SK-N-SH (cell line): ENCODE results near the gene MAP7.

Experiments used
- EP300 ChIP-seq, 2 experiments: IDR thresholded peaks; 2 replicates each; pipeline versions ENCODE4 v1.4.0 to v1.6.1; 2012; ENCODE audit warnings: borderline replicate concordance in 1 of 2, low read depth in 1 of 2, low read length in 1 of 2
- MXI1 ChIP-seq: IDR thresholded peaks from 2 replicates; pipeline ENCODE4 v1.6.1; 2012; ENCODE audit warnings: mild to moderate bottlenecking, low read depth, low read length, improper control_type of control experiment
- NFIC ChIP-seq: IDR thresholded peaks from 2 replicates; pipeline ENCODE4 v1.4.0; 2012; ENCODE audit warnings: borderline replicate concordance
- NRF1 ChIP-seq: IDR thresholded peaks from 2 replicates; pipeline ENCODE4 v1.6.1; 2012; ENCODE audit warnings: low read depth, mild to moderate bottlenecking, low read length
- POLR2AphosphoS5 ChIP-seq: IDR thresholded peaks from 2 replicates; pipeline ENCODE4 v1.6.1; 2012; ENCODE audit warnings: low read depth, low read length
- RFX5 ChIP-seq: IDR thresholded peaks from 2 replicates; pipeline ENCODE4 v1.6.1; 2012; ENCODE audit warnings: mild to moderate bottlenecking, improper control_type of control experiment, low read length
- SIN3A ChIP-seq: IDR thresholded peaks from 2 replicates; pipeline ENCODE4 v1.6.1; 2012; ENCODE audit warnings: low read depth, mild to moderate bottlenecking, low read length, moderate library complexity, borderline replicate concordance
- YY1 ChIP-seq: IDR thresholded peaks from 2 replicates; pipeline ENCODE4 v1.4.0; 2012; ENCODE audit warnings: low read depth, mild to moderate bottlenecking
- TF ChIP-seq, protein P1 (sequence below): fragments of 200-600 bp; sonication (generic); IDR thresholded peaks from 2 replicates; pipeline ENCODE4 v1.6.1; 2017; ENCODE audit warnings: antibody characterized with exemption, mild to moderate bottlenecking, moderate library complexity

DNA sequence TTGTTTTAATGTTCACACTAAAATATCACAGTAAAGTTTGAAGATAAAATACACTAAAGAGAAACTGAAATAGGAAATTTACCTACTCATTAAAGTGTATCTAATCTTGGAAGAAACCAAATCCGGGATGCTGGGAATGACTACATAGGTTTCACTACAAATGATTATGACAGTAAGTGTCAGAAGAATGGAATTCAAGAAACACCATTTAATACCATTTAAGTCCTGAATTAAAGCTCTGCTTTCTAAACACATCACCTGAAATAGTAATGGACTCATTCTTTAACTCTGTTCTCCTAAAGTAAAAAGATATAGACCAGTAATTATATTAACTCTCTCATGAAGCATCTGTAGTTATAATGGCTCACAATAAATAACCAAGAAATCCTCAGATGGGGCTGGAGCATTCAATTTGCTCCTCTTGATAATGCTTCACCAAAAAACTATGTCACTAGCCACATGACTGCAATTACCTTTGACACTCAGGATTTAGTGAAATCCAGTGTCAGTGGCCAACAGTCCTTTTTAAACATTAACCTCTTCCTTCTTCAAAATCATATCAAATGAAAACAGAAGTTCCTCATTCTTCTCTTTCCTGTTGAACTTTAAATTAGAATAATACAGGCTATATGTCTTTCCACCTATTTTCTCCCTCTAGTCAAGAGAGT, 41.4 kb downstream of the MAP7 start:
- TF ChIP-seq, protein P1, sequence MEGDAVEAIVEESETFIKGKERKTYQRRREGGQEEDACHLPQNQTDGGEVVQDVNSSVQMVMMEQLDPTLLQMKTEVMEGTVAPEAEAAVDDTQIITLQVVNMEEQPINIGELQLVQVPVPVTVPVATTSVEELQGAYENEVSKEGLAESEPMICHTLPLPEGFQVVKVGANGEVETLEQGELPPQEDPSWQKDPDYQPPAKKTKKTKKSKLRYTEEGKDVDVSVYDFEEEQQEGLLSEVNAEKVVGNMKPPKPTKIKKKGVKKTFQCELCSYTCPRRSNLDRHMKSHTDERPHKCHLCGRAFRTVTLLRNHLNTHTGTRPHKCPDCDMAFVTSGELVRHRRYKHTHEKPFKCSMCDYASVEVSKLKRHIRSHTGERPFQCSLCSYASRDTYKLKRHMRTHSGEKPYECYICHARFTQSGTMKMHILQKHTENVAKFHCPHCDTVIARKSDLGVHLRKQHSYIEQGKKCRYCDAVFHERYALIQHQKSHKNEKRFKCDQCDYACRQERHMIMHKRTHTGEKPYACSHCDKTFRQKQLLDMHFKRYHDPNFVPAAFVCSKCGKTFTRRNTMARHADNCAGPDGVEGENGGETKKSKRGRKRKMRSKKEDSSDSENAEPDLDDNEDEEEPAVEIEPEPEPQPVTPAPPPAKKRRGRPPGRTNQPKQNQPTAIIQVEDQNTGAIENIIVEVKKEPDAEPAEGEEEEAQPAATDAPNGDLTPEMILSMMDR = no peak
- TF ChIP-seq RFX5 (no peak), MXI1 (no peak), NRF1 (no peak), POLR2AphosphoS5 (no peak), SIN3A (no peak), EP300 (IDR thresholded peaks at IDR 0.05; ENCODE audit: borderline replicate concordance in 1 of 2, low read depth in 1 of 2, low read length in 1 of 2) (no peak), NFIC (no peak), YY1 (no peak)
